ENCODE data around the gene MED27.

MED27 gene

DNA sequence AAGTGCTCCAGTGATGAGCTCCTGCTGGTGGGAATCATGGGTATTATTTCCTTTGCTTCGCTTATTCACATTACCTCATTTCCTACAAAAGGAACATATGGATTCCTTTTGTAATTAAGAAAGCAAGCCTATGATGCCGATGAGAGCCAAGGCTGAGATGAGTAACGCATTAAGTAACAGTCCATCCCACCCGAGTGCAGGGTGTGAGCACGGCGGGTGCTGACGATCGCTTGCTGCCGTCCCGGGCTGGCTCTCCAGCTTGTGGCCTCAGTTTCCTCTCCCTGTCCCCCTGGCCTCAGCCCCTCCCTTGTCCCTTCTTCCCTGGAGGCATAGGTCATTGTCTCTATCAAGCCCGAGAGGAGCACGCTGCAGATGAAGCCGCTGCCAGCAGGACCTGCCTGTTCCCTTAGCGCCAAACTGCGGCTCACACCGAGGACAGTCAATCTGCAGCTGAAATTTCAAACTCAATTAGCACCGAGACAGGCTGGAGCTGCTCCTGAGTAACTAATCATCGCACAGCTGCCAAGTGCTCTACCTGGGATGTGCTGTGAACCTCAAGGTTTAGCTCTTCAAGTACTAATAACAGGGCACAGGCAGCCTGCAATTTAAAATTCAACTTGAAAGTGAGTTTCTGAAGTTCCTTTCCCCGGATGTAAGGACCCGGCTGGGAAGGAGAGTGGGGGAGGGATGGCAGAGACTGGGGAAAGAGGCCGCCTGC is 224.6 kb downstream of the MED27 start:
- DNase-seq (ENCODE audit: low spot score) = no peak
- TF ChIP-seq CTCF (IDR thresholded peaks at IDR 0.05; ENCODE audit: borderline replicate concordance, control extremely low read depth, extremely low read depth, insufficient read depth, missing control alignments) = no peak
- in situ Hi-C loops (cut with MboI; ENCODE audit: low sequenced_read_pairs, unreplicated experiment) = no loop called here

DNA sequence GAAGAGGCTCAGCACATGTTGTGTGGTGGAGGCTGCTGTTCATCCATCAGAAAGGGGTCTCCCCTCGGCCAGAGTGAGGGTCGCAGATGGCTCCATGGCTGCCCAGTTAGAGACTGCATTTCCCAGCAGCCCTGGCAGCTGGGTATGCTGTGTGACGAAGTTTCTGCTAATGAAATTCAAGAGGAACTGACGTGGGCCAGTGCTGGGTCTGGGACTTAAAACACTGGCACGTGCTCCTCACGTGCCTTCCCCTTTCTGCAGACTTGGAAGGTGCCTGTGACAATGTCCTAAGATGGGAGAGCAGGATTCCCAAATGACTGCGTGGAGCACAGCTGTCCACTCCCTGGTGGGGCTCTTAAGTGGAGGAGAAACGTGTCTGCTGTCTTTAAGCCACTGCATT is 225.3 kb downstream of the MED27 start:
- no peak for DNase-seq (ENCODE audit: low spot score)
- no peak for TF ChIP-seq CTCF (IDR thresholded peaks at IDR 0.05; ENCODE audit: borderline replicate concordance, control extremely low read depth, extremely low read depth, insufficient read depth, missing control alignments)
- in situ Hi-C loops (cut with MboI; ENCODE audit: low sequenced_read_pairs, unreplicated experiment) = no loop called here

DNA sequence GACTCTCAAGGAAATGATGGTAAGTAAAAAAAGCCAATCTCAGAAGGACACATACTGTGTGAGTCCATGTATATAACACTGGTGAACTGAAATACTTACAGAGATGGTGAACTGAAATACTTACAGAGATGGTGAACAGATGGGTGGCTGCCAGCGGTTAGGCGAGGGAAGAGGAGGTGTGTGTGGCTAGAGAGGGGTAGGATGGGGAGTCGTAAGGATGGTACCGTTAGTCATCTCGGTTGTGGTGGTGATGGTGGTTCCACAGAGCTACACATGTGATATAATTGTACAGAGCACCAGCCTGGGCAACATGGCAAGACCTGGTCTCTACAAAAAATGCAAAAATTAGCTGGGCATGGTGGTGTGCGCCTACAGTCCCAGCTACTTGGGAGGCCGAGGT is 226.2 kb downstream of the MED27 start:
- in situ Hi-C loops (cut with MboI; ENCODE audit: low sequenced_read_pairs, unreplicated experiment) = no loop called here
- TF ChIP-seq CTCF (IDR thresholded peaks at IDR 0.05; ENCODE audit: borderline replicate concordance, control extremely low read depth, extremely low read depth, insufficient read depth, missing control alignments) = no peak
- DNase-seq (ENCODE audit: low spot score) = no peak

- no peak for DNase-seq (ENCODE audit: low spot score)
- TF ChIP-seq CTCF (IDR thresholded peaks at IDR 0.05; ENCODE audit: borderline replicate concordance, control extremely low read depth, extremely low read depth, insufficient read depth, missing control alignments) = no peak
- in situ Hi-C loops (cut with MboI; ENCODE audit: low sequenced_read_pairs, unreplicated experiment) = no loop called here
Measured at GRCh38 chr9:131851414-131851813, 228.3 kb downstream of the MED27 start.

DNA sequence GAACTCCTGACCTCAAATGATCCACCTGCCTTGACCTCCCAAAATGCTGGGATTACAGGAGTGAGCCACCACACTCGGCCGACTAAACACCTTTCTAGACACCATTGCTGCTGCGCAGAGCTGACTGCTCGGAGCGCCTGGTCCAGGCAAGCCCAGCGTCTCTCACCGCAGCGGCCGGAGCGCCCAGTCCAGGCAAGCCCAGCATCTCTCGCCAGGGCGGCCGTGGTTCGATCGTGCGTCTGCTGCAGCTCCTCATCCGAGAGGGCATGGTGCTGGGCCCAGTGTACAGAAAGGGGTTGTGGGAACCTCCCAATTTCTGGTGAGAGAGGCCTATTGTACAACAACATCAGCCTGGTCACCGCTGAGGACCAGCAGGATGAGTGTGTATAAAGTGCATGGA is 230.3 kb downstream of the MED27 start:
- TF ChIP-seq CTCF (IDR thresholded peaks at IDR 0.05; ENCODE audit: borderline replicate concordance, control extremely low read depth, extremely low read depth, insufficient read depth, missing control alignments) = no peak
- in situ Hi-C loops (cut with MboI; ENCODE audit: low sequenced_read_pairs, unreplicated experiment) = no loop called here
- no peak for DNase-seq (ENCODE audit: low spot score)

- TF ChIP-seq CTCF (IDR thresholded peaks at IDR 0.05; ENCODE audit: borderline replicate concordance, control extremely low read depth, extremely low read depth, insufficient read depth, missing control alignments) = no peak
- no peak for DNase-seq (ENCODE audit: low spot score)
- in situ Hi-C loops (cut with MboI; ENCODE audit: low sequenced_read_pairs, unreplicated experiment) = no loop called here
Measured at GRCh38 chr9:131848570-131849160, 231.0 kb downstream of the MED27 start.
